ENCODE results near the gene ABL2. TPM values are rescaled to one million over a fixed set of nuclear protein-coding genes. Genes with fewer than 3 reads are reported as not detected.

The ABL2 gene
- total RNA-seq, 1 donor from 2014 or later, result 77.1 TPM

DNA sequence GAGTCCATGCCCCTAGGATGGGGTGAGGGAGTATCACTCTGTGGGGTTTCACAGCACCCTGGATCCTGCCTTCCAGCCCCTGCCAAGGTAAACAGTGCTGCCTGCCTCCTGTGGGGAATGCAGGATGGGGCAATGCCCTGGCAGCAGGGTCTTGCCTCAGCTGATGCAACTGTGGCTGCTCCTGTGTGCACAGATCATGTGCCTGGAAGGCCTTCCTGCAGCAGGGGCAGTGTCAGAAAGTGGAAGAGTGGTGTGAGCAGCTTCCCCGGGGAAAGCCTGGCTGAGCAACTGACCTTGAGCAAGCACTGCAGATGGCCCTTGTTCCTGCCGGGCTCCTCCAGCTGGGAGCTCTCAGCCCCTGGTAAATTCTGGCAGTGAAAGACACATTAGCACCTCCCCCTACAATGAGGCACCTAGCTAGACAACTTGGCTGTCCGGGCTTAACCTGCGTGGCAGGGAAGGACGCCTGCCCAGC lies 137.7 kb downstream of the ABL2 start:
- DNase-seq, result no peak

DNA sequence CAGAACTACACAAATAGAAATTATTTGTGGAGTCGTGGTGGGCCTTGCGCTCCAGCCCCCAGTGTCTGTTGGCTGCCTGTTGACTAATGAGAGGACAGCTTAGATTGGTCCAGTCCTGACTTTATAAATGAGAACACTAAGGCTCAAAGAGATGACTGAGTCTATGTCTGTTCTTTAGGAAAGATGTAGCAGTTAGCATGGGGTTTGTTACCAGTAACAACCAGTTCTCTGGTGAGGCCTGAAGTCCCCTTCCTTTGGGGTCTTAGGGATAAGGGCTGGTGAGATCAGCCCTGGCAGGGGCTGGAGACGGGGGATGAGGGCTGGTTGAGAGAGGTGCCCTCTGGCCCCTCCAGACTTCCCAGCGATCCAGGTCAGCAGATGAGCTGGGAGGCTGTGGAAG lies 138.6 kb downstream of the ABL2 start:
- DNase-seq, result no peak

- DNase-seq, result no peak
These were observed 139.0 kb downstream of the ABL2 start for GRCh38 chr1:179090522-179090921.

GRCh38 chr1:179089827-179090482 lies 139.5 kb downstream of the ABL2 start:
- no peak for DNase-seq

GRCh38 chr1:179087665-179088064 lies 141.8 kb downstream of the ABL2 start:
- peak; percentile 84 for DNase-seq

DNA sequence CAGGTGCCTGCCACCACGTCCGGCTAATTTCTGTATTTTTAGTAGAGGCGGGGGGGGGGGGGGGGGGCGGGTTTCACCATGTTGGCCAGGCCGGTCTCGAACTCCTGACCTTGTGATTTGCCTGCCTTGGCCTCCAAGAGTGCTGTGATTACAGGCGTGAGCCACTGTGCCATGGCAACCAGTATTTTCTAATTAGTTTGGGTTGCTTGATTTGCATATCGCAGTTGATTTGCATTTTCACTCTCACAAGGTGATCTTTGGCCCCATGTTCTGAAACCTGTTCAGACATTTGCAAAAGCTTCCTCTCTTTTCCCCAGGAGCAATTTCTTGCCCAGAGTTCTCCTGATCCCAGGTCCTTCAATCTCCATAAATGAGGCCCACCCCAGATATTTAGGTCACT lies 145.9 kb downstream of the ABL2 start:
- DNase-seq, result no peak

- no peak for DNase-seq
These were observed 146.5 kb downstream of the ABL2 start for GRCh38 chr1:179082999-179083335.

DNA sequence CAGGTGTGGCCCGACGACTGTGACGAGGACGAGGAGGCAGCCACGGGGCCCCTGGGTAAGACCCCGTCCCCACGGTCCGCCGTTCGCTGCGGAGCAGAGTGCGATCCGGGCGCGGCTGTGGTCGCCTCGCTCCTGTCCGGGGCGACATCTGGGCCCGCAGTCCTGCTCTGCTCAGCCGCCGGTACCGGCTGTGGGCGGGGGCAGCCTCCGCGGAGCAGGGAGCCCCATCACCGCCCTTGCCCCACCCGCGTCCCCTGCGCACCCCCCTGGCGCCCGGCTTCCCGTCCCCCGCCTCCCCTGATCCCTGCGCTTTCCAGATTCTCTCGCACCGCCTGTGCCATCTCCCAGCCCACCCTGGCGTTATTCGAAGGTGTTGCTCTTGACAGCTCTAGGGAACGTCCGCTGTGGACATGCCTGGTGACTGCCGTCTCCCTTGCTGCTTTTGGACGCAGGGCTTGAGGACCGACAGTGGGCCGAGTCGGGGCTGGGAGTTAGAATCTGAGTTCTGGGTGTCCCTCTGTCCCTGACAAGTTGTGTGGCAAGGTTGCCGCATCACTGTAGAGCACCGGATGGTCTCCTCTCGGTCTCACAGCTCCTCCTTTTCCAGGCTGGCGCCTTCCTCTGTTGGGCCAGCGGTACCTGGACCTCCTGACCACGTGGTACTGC lies 147.0 kb downstream of the ABL2 start:
- peak; percentile 47 for DNase-seq

DNA sequence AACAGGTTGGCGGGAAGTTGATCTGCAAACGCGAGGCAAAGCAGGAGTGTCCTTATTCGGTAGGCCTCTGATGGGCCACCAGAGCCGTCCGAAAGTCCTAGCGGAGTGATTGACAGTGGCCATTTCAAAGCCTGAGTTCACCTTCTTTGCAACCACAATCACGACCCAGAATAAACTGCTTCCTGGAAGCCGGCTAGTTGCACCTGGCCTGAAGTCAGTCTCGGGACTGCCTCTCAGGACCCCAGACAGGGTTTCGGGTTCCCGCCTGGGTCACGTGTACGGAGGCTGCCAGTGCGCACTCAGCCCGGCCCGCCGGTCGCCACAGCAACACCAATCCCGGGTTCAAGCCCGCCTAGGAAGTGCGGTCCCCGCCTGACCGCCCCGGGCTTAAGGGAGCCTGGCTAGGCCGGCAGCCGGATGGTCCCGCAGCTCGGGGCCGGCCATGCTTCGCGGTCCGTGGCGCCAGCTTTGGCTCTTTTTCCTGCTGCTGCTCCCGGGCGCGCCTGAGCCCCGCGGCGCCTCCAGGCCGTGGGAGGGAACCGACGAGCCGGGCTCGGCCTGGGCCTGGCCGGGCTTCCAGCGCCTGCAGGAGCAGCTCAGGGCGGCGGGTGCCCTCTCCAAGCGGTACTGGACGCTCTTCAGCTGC lies 147.7 kb downstream of the ABL2 start, which contains the start of gene TOR3A:
TOR3A (plus strand) TSS at position 384 of the 646 bp plus-strand sequence; CDS start at position 443, 59 bp downstream.
- peak; percentile 91 for DNase-seq

DNA sequence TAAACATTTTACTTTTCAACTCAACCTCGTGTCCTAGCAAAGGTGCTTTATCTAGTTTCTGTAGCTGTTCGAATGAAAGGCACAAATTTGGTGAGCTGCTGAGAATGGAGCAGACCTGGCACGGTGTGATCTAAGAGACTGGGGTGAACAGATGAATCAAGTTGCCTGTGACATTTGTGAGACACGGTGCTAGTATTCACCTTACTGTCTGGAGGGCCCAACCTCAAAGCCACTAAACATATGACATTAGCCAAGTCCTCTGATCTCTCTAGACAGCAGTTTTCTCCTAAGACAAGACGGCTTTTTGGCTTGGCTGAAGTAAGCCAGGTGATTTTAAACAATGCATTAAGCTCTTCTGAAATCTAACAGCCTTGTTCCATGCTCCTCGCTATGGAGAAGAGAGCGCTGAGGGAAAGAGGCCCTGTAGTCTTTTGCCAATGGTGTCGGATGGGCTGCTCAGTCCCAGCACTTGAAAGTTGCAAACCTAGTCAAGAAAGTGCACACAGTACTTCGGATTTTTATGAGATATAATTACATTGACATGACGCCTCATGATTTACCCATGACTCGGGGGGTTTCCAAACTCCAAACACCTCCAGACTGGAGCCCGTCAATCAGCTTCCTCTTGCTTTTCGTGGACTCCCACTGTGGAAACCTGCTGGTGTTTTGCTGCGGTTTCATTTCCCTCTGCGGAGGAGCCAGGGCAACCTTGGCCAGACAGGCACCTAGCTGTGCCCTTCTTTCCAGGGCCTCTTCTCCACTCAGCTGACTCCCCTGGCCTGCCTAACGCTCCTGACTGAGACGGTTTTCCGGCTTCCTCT lies 148.4 kb downstream of the ABL2 start:
- DNase-seq, result no peak

GRCh38 chr1:179079113-179079761 lies 150.2 kb downstream of the ABL2 start:
- peak; percentile 87 for DNase-seq

GRCh38 chr1:179077396-179077795 lies 152.1 kb downstream of the ABL2 start:
- no peak for DNase-seq

DNA sequence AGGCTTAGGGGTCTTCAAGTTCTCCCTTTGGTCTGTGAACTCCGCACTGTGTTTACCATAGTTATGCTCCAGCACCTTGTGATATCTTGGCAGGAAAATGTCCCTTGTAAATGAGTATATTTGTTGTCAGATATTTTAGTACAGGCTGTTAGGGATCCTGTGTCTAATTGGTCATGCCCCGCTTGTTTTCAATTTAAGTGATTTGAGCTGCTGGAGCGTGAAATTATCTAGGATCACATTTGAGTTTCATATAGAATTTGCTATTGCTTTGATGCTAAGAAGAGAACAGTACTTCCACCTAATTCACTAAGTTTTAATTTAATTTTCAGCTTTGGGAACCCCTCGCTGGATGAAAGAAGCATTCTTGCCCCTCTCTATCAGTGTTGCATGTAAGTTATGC lies 163.0 kb downstream of the ABL2 start:
- DNase-seq, result no peak

DNA sequence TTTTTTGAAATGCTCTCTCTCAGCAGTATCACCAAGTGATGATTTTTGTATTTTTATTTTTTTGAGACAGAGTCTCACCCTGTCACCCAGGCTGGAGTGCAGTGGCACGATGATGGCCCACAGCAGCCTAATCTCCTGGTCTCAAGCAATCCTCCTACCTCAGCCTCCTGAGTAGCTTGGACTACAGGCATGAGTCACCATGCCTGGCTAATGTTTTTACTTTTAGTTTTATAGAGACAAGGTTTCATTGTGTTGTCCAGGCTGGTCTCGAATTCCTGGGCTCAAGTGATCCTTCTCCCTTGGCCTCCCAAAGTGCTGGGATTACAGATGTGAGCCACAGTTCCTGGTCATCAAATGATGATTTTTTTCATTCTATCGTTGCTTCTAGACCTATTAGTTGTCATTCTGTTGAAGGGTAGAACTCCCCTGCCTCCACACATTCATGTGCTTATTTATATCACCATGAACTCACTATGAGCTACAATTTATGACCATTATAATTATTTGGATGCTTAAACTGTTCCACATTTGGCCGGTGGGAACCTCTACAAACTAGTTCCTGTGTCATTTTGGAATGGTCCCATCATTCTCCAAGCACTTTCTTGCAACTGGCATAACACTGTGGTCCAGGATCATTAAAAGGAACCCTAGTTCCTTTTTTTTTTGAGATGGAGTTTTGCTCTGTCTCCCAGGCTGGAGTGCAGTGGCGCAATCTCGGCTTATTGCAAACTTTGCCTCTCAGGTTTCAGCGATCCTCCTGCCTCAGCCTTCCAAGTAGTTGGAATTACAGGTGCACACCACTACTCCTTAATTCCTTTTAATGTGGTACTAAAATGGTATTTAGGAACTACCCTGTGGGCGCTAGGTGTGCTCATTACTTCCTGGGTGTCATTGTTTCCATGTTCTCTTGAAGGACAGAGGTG lies 167.9 kb downstream of the ABL2 start:
- DNase-seq, result no peak

GRCh38 chr1:179058487-179059483 lies 170.7 kb downstream of the ABL2 start:
- DNase-seq, result no peak

- DNase-seq, result no peak
These were observed 173.5 kb downstream of the ABL2 start for GRCh38 chr1:179055937-179056336.

DNA sequence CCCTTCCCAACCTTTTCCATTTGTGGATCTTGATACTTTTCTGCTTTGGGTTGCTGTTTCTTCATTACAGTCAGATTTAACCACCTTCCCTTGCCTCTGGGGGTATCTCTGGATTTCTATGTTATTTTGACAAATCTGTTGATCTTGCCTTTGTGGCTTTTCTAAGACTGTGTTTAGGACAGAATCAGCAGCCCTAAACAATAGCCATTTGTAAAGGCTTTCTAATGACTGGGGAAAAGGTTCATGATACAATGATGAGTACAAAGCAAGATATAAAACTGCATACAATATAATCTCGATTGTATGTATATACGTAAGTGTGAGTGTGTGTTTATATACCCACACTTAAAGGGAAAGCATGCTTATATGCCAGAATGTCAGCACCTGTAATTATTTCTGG lies 176.0 kb downstream of the ABL2 start:
- no peak for DNase-seq

GRCh38 chr1:179052776-179053175 lies 176.7 kb downstream of the ABL2 start:
- no peak for DNase-seq

Data from dermis blood vessel endothelial cell (primary cell).